ENCODE results near the gene STAT2.

DNA sequence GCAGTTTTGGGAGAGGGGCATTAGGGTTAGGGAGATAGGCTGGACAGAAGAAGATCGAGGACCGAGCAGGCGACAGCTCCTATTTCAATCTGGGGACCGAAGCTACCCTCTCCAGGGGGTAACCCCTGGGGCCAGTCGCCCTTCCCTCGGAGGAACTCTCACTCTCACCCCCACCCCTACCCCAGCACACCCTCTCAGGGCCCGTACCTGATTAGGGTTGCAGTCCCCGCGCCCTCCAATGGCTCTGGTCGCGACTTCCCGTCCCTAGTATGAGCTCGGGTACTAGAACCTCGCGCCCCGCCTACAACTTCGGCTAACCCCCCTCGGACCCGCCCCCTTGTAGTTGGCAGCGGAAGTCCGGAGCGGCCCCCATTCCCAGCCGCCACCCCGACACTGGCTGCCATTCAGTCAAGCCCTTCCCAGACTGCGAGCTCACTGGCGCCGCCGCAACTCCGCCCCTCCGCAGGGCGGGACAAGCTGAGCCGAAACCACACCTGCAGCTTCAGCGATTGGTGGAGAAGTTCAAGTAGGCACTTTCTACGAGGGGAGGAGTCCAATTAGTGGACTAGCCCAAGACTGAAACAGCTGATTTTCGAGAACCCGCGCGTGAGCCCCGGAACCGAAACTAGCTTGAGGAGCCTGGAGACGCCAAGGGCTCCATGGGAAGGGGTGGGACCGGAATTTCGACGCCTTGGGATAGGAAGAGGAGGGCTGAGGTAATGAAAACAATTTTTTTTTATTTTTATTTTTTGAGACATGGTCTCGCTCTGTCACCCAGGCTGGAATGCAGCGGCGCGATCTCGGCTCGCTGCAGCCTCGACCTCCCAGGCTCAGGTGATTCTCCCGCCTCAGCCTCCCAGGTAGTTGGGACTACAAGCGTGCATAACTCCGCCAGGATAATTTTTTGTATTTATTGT lies at the start of gene STAT2:
- TF ChIP-seq, protein P1, sequence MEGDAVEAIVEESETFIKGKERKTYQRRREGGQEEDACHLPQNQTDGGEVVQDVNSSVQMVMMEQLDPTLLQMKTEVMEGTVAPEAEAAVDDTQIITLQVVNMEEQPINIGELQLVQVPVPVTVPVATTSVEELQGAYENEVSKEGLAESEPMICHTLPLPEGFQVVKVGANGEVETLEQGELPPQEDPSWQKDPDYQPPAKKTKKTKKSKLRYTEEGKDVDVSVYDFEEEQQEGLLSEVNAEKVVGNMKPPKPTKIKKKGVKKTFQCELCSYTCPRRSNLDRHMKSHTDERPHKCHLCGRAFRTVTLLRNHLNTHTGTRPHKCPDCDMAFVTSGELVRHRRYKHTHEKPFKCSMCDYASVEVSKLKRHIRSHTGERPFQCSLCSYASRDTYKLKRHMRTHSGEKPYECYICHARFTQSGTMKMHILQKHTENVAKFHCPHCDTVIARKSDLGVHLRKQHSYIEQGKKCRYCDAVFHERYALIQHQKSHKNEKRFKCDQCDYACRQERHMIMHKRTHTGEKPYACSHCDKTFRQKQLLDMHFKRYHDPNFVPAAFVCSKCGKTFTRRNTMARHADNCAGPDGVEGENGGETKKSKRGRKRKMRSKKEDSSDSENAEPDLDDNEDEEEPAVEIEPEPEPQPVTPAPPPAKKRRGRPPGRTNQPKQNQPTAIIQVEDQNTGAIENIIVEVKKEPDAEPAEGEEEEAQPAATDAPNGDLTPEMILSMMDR (IDR thresholded peaks at IDR 0.05; ENCODE audit: borderline replicate concordance, extremely low read depth, low read length, poor library complexity, severe bottlenecking), result no peak
- TF ChIP-seq EZH2 (IDR thresholded peaks at IDR 0.05; ENCODE audit: borderline replicate concordance, low read depth, low read length, severe bottlenecking), result no peak

Measured in DND-41 (cell line).